Duodenal mucosa (tissue), 2 donors: ENCODE results near the gene TLDC2.
A peak's percentile ranks its signal among the peaks of the same experiment; 100 is the strongest.
"Not testable (repeated sequence)": the region's sequence is repeated elsewhere in the genome, so short reads cannot be mapped to it uniquely, and the experiment has no call there.

ENCODE experiments used
- H3K27ac ChIP-seq: one replicate; pipeline ENCODE4 v1.7.0; 2013; ENCODE audit warnings: low read depth, low read length
- H3K27me3 ChIP-seq, 2 donors: one replicate each; pipeline ENCODE4 v1.7.0; 2013; ENCODE audit warnings: low read length in 2 of 2, control low read depth in 1 of 2; ENCODE audit not compliant: insufficient read depth in 2 of 2, control insufficient read depth in 1 of 2
- H3K36me3 ChIP-seq, 2 donors: one replicate each; pipeline ENCODE4 v1.7.0; 2013; ENCODE audit warnings: low read length in 2 of 2, control low read depth in 1 of 2; ENCODE audit not compliant: insufficient read depth in 2 of 2, control insufficient read depth in 1 of 2
- H3K4me1 ChIP-seq, 2 donors: one replicate each; pipeline ENCODE4 v1.7.0; 2013; ENCODE audit warnings: low read length in 2 of 2, control low read depth in 1 of 2; ENCODE audit not compliant: insufficient read depth in 2 of 2, control insufficient read depth in 1 of 2
- H3K4me3 ChIP-seq, 2 donors: one replicate each; pipeline ENCODE4 v1.7.0; 2013; ENCODE audit warnings: low read length in 2 of 2, low read depth in 1 of 2
- H3K9ac ChIP-seq, 2 donors: one replicate each; pipeline ENCODE4 v1.7.0; 2013; ENCODE audit warnings: low read length in 2 of 2, low read depth in 1 of 2
- H3K9me3 ChIP-seq, 2 donors: one replicate each; pipeline ENCODE4 v1.7.0; 2013; ENCODE audit warnings: low read length in 2 of 2, control low read depth in 1 of 2; ENCODE audit not compliant: control insufficient read depth in 1 of 2

TLDC2 gene

DNA sequence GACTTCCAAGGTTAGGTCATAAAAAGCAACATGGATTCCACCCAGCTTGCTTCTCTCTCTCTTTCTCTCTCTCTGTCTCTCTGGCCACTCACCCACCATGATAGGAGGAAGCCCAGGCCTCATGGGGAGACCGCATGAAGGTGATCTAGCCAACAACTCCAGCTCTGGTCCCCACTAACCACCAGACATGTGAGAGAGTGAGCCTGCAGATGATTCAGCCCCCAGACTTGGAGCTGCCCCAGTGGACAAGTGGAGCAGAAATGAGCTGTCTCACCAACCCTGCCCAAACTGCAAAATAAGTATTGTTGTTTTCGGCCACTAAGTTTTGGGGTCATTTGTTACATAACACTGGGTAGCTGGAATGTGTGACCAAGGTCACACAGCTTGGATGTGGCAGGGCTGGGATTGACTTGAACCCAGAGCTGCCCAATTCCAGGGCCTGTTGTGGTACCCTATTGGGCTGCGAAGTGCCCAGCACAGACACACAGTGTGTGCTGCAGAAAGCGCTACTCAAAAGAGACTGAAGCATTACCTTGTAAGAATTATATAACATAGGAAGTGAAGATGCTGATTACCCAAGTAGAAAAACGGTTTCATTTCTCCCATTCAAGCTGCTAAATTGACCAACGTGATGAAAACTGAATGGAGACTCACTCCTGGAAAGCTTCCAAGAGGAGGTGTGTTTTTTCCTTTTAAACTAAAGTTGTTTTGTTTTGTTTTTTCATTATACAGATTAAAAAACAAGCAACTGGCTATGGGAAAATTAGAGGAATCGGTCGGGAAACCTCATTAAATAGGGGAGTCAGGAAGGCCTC, 9.1 kb upstream of the TLDC2 start:
- Histone ChIP-seq H3K4me3 (no peak overlapping the region), H3K4me1 (peaks cover 7 to 10% of the 10 kb centered on the region in 2 donors), H3K27me3 (no peaks in the 10 kb centered on the region), H3K36me3 (no peaks in the 10 kb centered on the region), H3K9me3 (no peaks in the 10 kb centered on the region), H3K9ac (no peak overlapping the region), H3K27ac (no peak overlapping the region)

DNA sequence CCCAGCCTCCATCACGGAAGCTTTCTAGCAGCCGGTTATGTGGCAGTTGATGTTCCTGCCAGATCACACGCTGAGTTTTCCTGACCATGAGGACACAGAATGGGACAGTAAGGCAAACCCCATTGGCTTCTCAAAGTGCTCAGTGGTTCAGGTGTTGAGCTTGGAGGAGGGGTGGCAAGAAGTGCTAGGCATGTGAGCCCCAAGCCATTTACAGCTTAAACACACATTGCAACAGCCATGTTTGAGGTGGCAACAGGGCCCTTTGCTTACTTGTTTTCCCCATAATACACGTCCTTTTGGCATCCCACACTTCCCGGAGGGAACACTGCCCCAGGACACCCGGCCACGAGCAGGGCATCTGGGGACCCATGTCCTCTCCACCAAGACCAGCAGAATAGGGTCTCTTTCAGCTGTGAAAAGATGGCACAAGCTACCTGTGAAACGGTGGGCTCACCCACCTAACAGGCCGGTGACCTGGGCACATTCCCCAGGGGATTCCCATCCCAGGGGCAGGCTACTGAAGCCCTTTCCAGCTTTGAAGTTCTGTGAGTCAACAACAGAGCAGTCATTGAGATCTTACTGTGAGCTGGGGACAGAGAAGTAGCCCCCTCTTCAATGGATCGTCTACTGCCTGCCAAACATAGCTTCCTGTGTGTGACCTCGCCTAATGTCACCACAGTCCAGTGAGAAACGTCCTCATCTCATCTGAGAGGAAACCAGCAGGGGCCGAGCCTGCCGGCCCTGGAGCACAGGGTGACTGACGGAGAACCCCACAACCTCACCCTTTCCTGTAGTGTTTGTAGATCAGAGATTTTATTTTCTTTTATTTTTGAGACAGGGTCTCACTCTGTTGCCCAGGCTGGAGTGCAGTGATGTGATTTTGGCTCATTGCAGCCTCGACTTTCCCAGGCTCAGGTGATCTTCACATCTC, 4.0 kb upstream of the TLDC2 start:
- H3K9me3 ChIP-seq = no peaks in the 10 kb centered on the region
- H3K27ac ChIP-seq = no peak overlapping the region
- no peaks in the 10 kb centered on the region for H3K36me3 ChIP-seq
- H3K27me3 ChIP-seq = no peaks in the 10 kb centered on the region
- no peak overlapping the region for H3K9ac ChIP-seq
- H3K4me1 ChIP-seq = peaks cover 24 to 28% of the 10 kb centered on the region in 2 donors
- no peak overlapping the region for H3K4me3 ChIP-seq

DNA sequence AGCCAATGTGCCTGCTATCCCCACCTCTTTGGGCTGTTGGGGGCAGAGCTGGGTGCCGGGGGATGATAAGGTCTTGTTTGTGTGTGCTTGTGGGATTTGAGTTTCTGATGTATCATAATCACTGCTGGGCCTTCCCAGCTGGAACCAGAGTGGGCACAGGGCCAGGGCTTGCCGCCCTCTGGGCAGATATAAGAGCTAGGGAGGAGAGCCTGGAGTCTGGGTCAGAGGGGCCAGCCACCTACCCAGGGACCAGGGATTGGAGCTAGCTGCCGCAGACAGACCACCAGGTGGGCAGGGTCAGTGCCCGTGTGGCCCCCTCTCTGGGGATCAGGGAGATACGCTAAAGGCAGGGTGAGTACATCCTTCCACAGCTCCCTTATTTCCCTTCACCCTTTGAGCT, 3.1 kb upstream of the TLDC2 start:
- H3K9ac ChIP-seq = no peak overlapping the region
- H3K27me3 ChIP-seq = no peaks in the 10 kb centered on the region
- H3K9me3 ChIP-seq = no peaks in the 10 kb centered on the region
- no peak overlapping the region for H3K27ac ChIP-seq
- no peaks in the 10 kb centered on the region for H3K36me3 ChIP-seq
- H3K4me3 ChIP-seq = no peak overlapping the region
- H3K4me1 ChIP-seq = peaks cover 28 to 33% of the 10 kb centered on the region in 2 donors

DNA sequence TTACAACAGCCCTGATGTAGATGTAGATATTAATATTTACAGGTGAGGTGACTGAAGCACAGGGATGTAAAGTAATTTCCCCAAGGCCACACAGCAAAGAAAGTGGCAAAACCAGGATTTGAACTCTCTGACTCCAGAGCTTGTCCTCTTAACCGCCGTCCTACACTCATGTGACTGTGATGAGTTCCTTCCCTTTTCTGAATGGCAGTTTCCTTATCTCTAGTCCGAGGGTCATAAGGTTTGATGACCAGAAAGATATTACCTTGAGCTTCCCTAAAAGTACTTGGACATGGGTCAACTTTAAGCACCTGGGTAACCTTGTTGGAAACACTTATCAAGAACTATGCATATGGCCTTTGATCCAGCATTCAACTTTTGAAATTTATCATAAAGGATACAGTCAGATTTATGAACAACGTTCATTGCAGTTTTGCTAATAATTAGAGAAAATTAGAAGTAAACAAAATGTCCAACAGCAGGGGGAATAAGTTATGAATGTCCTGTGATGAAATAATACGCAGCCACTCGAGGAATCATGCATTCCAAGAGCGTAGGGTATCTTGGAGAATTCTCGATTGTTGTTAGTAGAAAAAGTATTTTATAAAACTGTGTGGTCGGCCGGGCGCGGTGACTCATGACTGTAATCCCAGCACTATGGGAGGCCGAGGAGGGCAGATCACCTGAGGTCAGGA, 2.3 kb upstream of the TLDC2 start:
- Histone ChIP-seq H3K4me1 (peaks cover 28 to 33% of the 10 kb centered on the region in 2 donors), H3K27me3 (no peaks in the 10 kb centered on the region), H3K36me3 (no peaks in the 10 kb centered on the region), H3K27ac (no peak overlapping the region), H3K9me3 (no peaks in the 10 kb centered on the region), H3K9ac (no peak overlapping the region), H3K4me3 (no peak overlapping the region)

- not testable (repeated sequence) for H3K27me3 ChIP-seq, H3K4me3 ChIP-seq, H3K9me3 ChIP-seq, H3K36me3 ChIP-seq, H3K27ac ChIP-seq, H3K9ac ChIP-seq
- H3K4me1 ChIP-seq = peaks cover 28 to 33% of the 10 kb centered on the region in 2 donors
Observed at GRCh38 chr20:36875093-36875492, 845 bp upstream of the TLDC2 start.

DNA sequence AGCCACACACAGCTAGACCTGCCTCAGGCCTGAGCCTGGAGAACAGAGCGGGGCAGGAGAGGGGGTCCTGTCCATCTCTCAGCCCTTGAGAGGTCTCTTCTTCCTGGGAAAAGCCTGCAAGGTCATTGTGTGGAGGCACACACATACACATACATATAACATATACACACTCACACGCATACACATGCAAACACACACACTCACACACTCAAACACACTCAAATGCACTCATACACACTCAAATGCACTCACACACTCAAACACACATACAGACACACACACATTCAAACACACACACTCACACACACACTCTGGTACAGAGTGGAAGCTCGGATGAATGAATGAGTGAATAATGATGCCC, 515 bp downstream of the TLDC2 start:
- Histone ChIP-seq H3K4me3 (peak overlapping the region; percentile 69 to 73), H3K36me3 (peaks cover 0 to 3% of the 10 kb centered on the region in 2 donors), H3K9ac (peak overlapping the region; percentile 76 to 77), H3K27me3 (no peaks in the 10 kb centered on the region), H3K27ac (no peak overlapping the region), H3K9me3 (no peaks in the 10 kb centered on the region), H3K4me1 (peaks cover 29 to 35% of the 10 kb centered on the region in 2 donors)

DNA sequence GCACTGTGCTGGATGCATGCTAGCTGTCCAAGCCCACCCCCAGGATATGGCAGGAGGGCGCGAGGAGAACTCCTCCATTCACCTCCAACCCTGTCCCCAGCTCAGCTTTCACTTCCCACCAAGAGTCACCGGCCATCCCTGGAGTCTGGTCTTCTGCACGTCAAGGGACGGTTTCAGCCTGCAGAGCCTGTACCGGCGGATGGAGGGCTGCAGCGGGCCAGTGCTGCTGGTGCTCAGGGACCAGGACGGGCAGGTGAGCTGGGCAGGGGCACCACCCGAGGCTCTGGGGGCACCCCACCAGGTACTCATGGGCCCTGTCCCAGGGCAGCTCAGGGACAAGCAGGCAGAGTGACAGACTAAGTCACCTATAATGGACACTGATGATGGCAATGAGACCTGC, 3.0 kb downstream of the TLDC2 start:
- H3K4me3 ChIP-seq = no peak overlapping the region
- peaks cover 22 to 31% of the 10 kb centered on the region in 2 donors for H3K4me1 ChIP-seq
- H3K9ac ChIP-seq = no peak overlapping the region
- no peak overlapping the region for H3K27ac ChIP-seq
- H3K9me3 ChIP-seq = no peaks in the 10 kb centered on the region
- H3K36me3 ChIP-seq = peaks cover 0 to 3% of the 10 kb centered on the region in 2 donors
- H3K27me3 ChIP-seq = no peaks in the 10 kb centered on the region

- H3K27ac ChIP-seq = no peak overlapping the region
- no peaks in the 10 kb centered on the region for H3K9me3 ChIP-seq
- H3K27me3 ChIP-seq = no peaks in the 10 kb centered on the region
- H3K4me3 ChIP-seq = no peak overlapping the region
- H3K36me3 ChIP-seq = peaks cover 0 to 3% of the 10 kb centered on the region in 2 donors
- no peak overlapping the region for H3K9ac ChIP-seq
- peaks cover 22 to 31% of the 10 kb centered on the region in 2 donors for H3K4me1 ChIP-seq
Observed at GRCh38 chr20:36880741-36881250, 4.9 kb downstream of the TLDC2 start.

GRCh38 chr20:36881331-36881730, 5.4 kb downstream of the TLDC2 start:
- no peak overlapping the region for H3K27ac ChIP-seq
- H3K9me3 ChIP-seq = no peaks in the 10 kb centered on the region
- no peaks in the 10 kb centered on the region for H3K27me3 ChIP-seq
- H3K4me3 ChIP-seq = no peak overlapping the region
- peaks cover 21 to 25% of the 10 kb centered on the region in 2 donors for H3K4me1 ChIP-seq
- no peak overlapping the region for H3K9ac ChIP-seq
- H3K36me3 ChIP-seq = peaks cover 0 to 3% of the 10 kb centered on the region in 2 donors
